Neural progenitor cell (in vitro differentiated cells): ENCODE measurements around the gene CLCN2. TPM values are rescaled to one million over a fixed set of nuclear protein-coding genes. Genes with fewer than 3 reads are reported as not detected.
A peak's percentile ranks its signal among the peaks of the same experiment; 100 is the strongest.

Experiments
- DNase-seq: peaks from one replicate; pipeline ENCODE4 v3.0.0-alpha.2; 2016; ENCODE audit warnings: low spot score
- H2AFZ ChIP-seq: fragments of 200-600 bp; sonication (generic); replicated peaks from 2 replicates; pipeline ENCODE4 v1.6.1; 2016; ENCODE audit warnings: antibody characterized with exemption
- H3F3A ChIP-seq: fragments of 200-600 bp; sonication (generic); 2 replicates; pipeline ENCODE4 v1.6.1; 2016; ENCODE audit warnings: antibody characterized with exemption, low read depth
- H3K27ac ChIP-seq: fragments of 200-600 bp; sonication (generic); 2 replicates; pipeline ENCODE4 v1.5.1; 2016; ENCODE audit warnings: mild to moderate bottlenecking
- H3K27me3 ChIP-seq: fragments of 200-600 bp; sonication (generic); 2 replicates; pipeline ENCODE4 v1.6.1; 2016; ENCODE audit warnings: mild to moderate bottlenecking, moderate library complexity
- H3K36me3 ChIP-seq: fragments of 200-600 bp; sonication (generic); 2 replicates; pipeline ENCODE4 v1.5.1; 2016
- H3K4me1 ChIP-seq: fragments of 200-600 bp; sonication (generic); 2 replicates; pipeline ENCODE4 v1.6.1; 2016; ENCODE audit warnings: mixed run types
- H3K4me2 ChIP-seq: fragments of 200-600 bp; sonication (generic); 2 replicates; pipeline ENCODE4 v1.6.1; 2016
- H3K4me3 ChIP-seq: fragments of 200-600 bp; sonication (generic); 2 replicates; pipeline ENCODE4 v1.5.1; 2016
- H3K79me2 ChIP-seq: fragments of 200-600 bp; sonication (generic); 2 replicates; pipeline ENCODE4 v1.6.1; 2016; ENCODE audit warnings: low read depth
- H3K9ac ChIP-seq: fragments of 200-600 bp; sonication (generic); 2 replicates; pipeline ENCODE4 v1.6.1; 2016
- H3K9me3 ChIP-seq: fragments of 200-600 bp; sonication (generic); 2 replicates; pipeline ENCODE4 v1.5.1; 2016; ENCODE audit warnings: low read depth
- H4K20me1 ChIP-seq: fragments of 200-600 bp; sonication (generic); 2 replicates; pipeline ENCODE4 v1.6.1; 2016; ENCODE audit warnings: low read depth
- H3K27ac Mint-ChIP-seq: 3 replicates; pipeline ENCODE4 v1.8.0; 2021; ENCODE audit warnings: mixed read lengths
- H3K27me3 Mint-ChIP-seq: 2 replicates; pipeline ENCODE4 v1.8.0; 2022; ENCODE audit warnings: low read depth, mild to moderate bottlenecking, inconsistent platforms, moderate library complexity, mixed read lengths; ENCODE audit not compliant: insufficient read depth
- H3K36me3 Mint-ChIP-seq: 3 replicates; pipeline ENCODE4 v1.8.0; 2021; ENCODE audit warnings: mixed read lengths
- H3K4me1 Mint-ChIP-seq: 3 replicates; pipeline ENCODE4 v1.8.0; 2021; ENCODE audit warnings: mixed read lengths
- H3K4me3 Mint-ChIP-seq: 3 replicates; pipeline ENCODE4 v1.8.0; 2021; ENCODE audit warnings: mild to moderate bottlenecking, moderate library complexity, mixed read lengths
- H3K9me3 Mint-ChIP-seq: 3 replicates; pipeline ENCODE4 v1.8.0; 2020; ENCODE audit warnings: mixed read lengths
- CTCF ChIP-seq: fragments of 200-600 bp; sonication (generic); IDR thresholded peaks from 2 replicates; pipeline ENCODE4 v1.5.1; 2017; ENCODE audit warnings: antibody characterized with exemption, mild to moderate bottlenecking
- EZH2 ChIP-seq: fragments of 200-600 bp; sonication (generic); IDR thresholded peaks from 2 replicates; pipeline ENCODE4 v1.6.1; 2017; ENCODE audit warnings: antibody characterized with exemption, mild to moderate bottlenecking, moderate library complexity
- EZH2phosphoT487 ChIP-seq: fragments of 200-600 bp; sonication (generic); IDR thresholded peaks from 2 replicates; pipeline ENCODE4 v1.6.1; 2017; ENCODE audit warnings: antibody characterized with exemption
- total RNA-seq: library from RNA; depleted of rRNA; stranded (reverse); fragments of >200 nt; gene quantifications from 2 replicates; pipeline ENCODE4 v1.2.3, GENCODE V29; 2015; ENCODE audit warnings: low replicate concordance

Gene CLCN2
- total RNA-seq, 1 donor from 2014 or later, result 16.5 TPM

GRCh38 chr3:184372296-184372821 lies 11.0 kb upstream of the CLCN2 start:
- H3K4me2 ChIP-seq, result no peak overlapping the region
- no peak overlapping the region for H3K9ac ChIP-seq
- Mint-ChIP-seq H3K27ac (no peak overlapping the region), H3K27me3 (peaks cover 25% of the 10 kb centered on the region), H3K4me3 (no peak overlapping the region), H3K9me3 (no peaks in the 10 kb centered on the region), H3K36me3 (peaks cover 10% of the 10 kb centered on the region), H3K4me1 (peaks cover 16% of the 10 kb centered on the region)
- H3K9me3 ChIP-seq, result no peaks in the 10 kb centered on the region
- no peaks in the 10 kb centered on the region for H3K79me2 ChIP-seq
- H4K20me1 ChIP-seq, result peaks cover 38% of the 10 kb centered on the region
- TF ChIP-seq CTCF, result no peak
- TF ChIP-seq EZH2phosphoT487, result no peak
- no peak for TF ChIP-seq EZH2
- no peaks in the 10 kb centered on the region for H3K27me3 ChIP-seq
- no peak overlapping the region for H3K4me3 ChIP-seq
- peaks cover 32% of the 10 kb centered on the region for H3F3A ChIP-seq
- no peak for DNase-seq
- H3K27ac ChIP-seq, result no peak overlapping the region
- no peaks in the 10 kb centered on the region for H3K36me3 ChIP-seq
- H3K4me1 ChIP-seq, result peaks cover 4% of the 10 kb centered on the region
- no peak overlapping the region for H2AFZ ChIP-seq

- Histone ChIP-seq H3K4me1 (no peaks in the 10 kb centered on the region), H3K27ac (no peak overlapping the region), H3K79me2 (no peaks in the 10 kb centered on the region), H3K9me3 (no peaks in the 10 kb centered on the region), H2AFZ (no peak overlapping the region), H3K4me3 (no peak overlapping the region), H3K9ac (no peak overlapping the region), H3K36me3 (no peaks in the 10 kb centered on the region), H4K20me1 (peaks cover 38% of the 10 kb centered on the region), H3K27me3 (no peaks in the 10 kb centered on the region), H3F3A (peaks cover 32% of the 10 kb centered on the region), H3K4me2 (no peak overlapping the region)
- H3K27ac Mint-ChIP-seq, result no peak overlapping the region
- peaks cover 15% of the 10 kb centered on the region for H3K4me1 Mint-ChIP-seq
- peak; percentile 79 for TF ChIP-seq CTCF
- no peak for TF ChIP-seq EZH2
- TF ChIP-seq EZH2phosphoT487, result no peak
- peaks cover 18% of the 10 kb centered on the region for H3K36me3 Mint-ChIP-seq
- no peak overlapping the region for H3K4me3 Mint-ChIP-seq
- H3K27me3 Mint-ChIP-seq, result peaks cover 19% of the 10 kb centered on the region
- no peaks in the 10 kb centered on the region for H3K9me3 Mint-ChIP-seq
- peak; percentile 86 for DNase-seq
These were observed 10.2 kb upstream of the CLCN2 start for GRCh38 chr3:184371570-184372018.

GRCh38 chr3:184368586-184369183 lies 7.3 kb upstream of the CLCN2 start:
- H3K4me3 ChIP-seq, result no peak overlapping the region
- no peak overlapping the region for H3K27ac Mint-ChIP-seq
- DNase-seq, result no peak
- H3K4me2 ChIP-seq, result no peak overlapping the region
- peaks cover 33% of the 10 kb centered on the region for H3K36me3 Mint-ChIP-seq
- H3K9me3 ChIP-seq, result no peaks in the 10 kb centered on the region
- peaks cover 42% of the 10 kb centered on the region for H4K20me1 ChIP-seq
- peaks cover 7% of the 10 kb centered on the region for H3K36me3 ChIP-seq
- H3K27me3 Mint-ChIP-seq, result peaks cover 13% of the 10 kb centered on the region
- H3K4me1 Mint-ChIP-seq, result peaks cover 26% of the 10 kb centered on the region
- H3K4me1 ChIP-seq, result peaks cover 3% of the 10 kb centered on the region
- no peaks in the 10 kb centered on the region for H3K9me3 Mint-ChIP-seq
- peaks cover 33% of the 10 kb centered on the region for H3F3A ChIP-seq
- no peak overlapping the region for H3K9ac ChIP-seq
- peaks cover 21% of the 10 kb centered on the region for H3K79me2 ChIP-seq
- H3K27ac ChIP-seq, result no peak overlapping the region
- no peak overlapping the region for H3K4me3 Mint-ChIP-seq
- no peaks in the 10 kb centered on the region for H3K27me3 ChIP-seq
- TF ChIP-seq EZH2, result no peak
- no peak for TF ChIP-seq CTCF
- TF ChIP-seq EZH2phosphoT487, result no peak
- no peak overlapping the region for H2AFZ ChIP-seq
